Mammary epithelial cell (primary cell): ENCODE measurements around the gene EHF.

ENCODE experiments used
- EZH2 ChIP-seq: IDR thresholded peaks from 2 replicates; pipeline ENCODE4 v1.6.1; 2012; ENCODE audit warnings: low read length, inconsistent platforms, borderline replicate concordance
- TF ChIP-seq, protein P1 (sequence below), 2 donors: IDR thresholded peaks in 1 of 2; conservative IDR thresholded peaks in 1 of 2; 2 replicates each; pipeline ENCODE4 v1.5.1; 2011 to 2012; ENCODE audit warnings: inconsistent platforms in 2 of 2, low read length in 2 of 2, mild to moderate bottlenecking in 2 of 2, control low read depth in 1 of 2, low read depth in 1 of 2; ENCODE audit not compliant: insufficient read depth in 1 of 2; ENCODE audit errors: extremely low read depth in 1 of 2

DNA sequence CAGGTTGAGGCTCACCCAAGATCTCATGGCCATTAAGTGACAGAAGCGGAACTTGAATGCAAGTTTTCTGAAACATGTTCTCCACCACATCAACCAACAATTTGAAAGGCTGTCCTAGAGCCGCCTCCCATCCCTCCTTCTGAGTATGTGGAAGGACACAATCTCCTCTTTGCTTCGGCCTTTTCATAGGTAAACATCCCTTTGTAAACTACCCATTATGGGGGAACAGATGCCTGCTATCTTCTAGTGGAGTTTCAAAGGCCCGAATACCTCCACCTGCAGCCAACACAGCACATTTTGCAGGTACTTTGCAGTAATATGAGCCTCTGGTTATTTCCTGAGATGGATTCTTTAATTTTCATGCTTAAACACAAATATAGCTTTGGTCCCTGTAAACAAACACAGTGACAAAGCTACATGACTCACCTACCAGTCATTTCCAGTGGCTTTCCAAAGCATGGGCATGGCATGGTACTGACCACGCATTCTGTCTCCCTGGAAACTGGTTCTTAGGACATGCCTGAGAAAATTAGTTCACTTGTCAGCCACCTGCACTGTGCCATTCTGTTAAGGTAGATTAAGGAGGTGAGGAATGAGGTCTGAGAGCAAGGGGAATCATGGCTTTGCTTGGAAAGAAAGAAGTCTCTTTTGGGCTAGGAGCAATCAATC lies 60.2 kb downstream of the EHF start:
- TF ChIP-seq, protein P1, sequence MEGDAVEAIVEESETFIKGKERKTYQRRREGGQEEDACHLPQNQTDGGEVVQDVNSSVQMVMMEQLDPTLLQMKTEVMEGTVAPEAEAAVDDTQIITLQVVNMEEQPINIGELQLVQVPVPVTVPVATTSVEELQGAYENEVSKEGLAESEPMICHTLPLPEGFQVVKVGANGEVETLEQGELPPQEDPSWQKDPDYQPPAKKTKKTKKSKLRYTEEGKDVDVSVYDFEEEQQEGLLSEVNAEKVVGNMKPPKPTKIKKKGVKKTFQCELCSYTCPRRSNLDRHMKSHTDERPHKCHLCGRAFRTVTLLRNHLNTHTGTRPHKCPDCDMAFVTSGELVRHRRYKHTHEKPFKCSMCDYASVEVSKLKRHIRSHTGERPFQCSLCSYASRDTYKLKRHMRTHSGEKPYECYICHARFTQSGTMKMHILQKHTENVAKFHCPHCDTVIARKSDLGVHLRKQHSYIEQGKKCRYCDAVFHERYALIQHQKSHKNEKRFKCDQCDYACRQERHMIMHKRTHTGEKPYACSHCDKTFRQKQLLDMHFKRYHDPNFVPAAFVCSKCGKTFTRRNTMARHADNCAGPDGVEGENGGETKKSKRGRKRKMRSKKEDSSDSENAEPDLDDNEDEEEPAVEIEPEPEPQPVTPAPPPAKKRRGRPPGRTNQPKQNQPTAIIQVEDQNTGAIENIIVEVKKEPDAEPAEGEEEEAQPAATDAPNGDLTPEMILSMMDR (conservative IDR thresholded peaks at IDR 0.05 in 1 of 2, IDR thresholded peaks at IDR 0.05 in 1 of 2; ENCODE audit: extremely low read depth in 1 of 2, insufficient read depth in 1 of 2, low read depth in 1 of 2, low read length in 2 of 2): no peak
- no peak for TF ChIP-seq EZH2
